Natural killer cell (primary cell): ENCODE measurements around the gene ELP6. TPM values are rescaled to one million over a fixed set of nuclear protein-coding genes. Genes with fewer than 3 reads are reported as not detected.

ENCODE experiments used
- ATAC-seq, 3 donors: fragments of 150-1000 bp in 2 of 3; fragments of 200-7000 bp in 1 of 3; cut with Tn5 transposase; 1 replicate in 1 of 3; 2 replicates in 2 of 3; pipeline ENCODE4 v1.10.0; 2021; ENCODE audit warnings: mild to moderate bottlenecking in 2 of 3, moderate library complexity in 2 of 3
- DNase-seq, 2 donors: peaks; one replicate each; pipeline versions ENCODE4 v3.0.0 to v3.0.0-alpha.2; 2013 to 2021; ENCODE audit warnings: mixed read lengths in 1 of 2
- H3K27ac ChIP-seq: one replicate; pipeline ENCODE4 v1.5.1; 2013; ENCODE audit warnings: mild to moderate bottlenecking, low read length
- H3K27me3 ChIP-seq: one replicate; pipeline ENCODE4 v1.6.1; 2013; ENCODE audit warnings: low read length; ENCODE audit not compliant: control insufficient read depth, insufficient read depth
- H3K36me3 ChIP-seq: one replicate; pipeline ENCODE4 v1.6.1; 2013; ENCODE audit warnings: low read length; ENCODE audit not compliant: control insufficient read depth, insufficient read depth
- H3K4me1 ChIP-seq: one replicate; pipeline ENCODE4 v1.6.1; 2013; ENCODE audit warnings: low read length; ENCODE audit not compliant: control insufficient read depth, insufficient read depth
- H3K4me3 ChIP-seq: one replicate; pipeline ENCODE4 v1.5.1; 2013; ENCODE audit warnings: low read length
- H3K9me3 ChIP-seq: one replicate; pipeline ENCODE4 v1.6.1; 2013; ENCODE audit warnings: low read length; ENCODE audit not compliant: control insufficient read depth, insufficient read depth
- H3K27ac Mint-ChIP-seq, 2 donors: one replicate each; pipeline ENCODE4 v1.8.0; 2022; ENCODE audit warnings: mild to moderate bottlenecking in 2 of 2, mixed read lengths in 2 of 2, moderate library complexity in 1 of 2
- H3K27me3 Mint-ChIP-seq, 2 donors: one replicate each; pipeline ENCODE4 v1.8.0; 2022; ENCODE audit warnings: low read depth in 2 of 2, mixed read lengths in 2 of 2
- H3K36me3 Mint-ChIP-seq: one replicate; pipeline ENCODE4 v1.8.0; 2022; ENCODE audit warnings: mixed read lengths
- H3K4me1 Mint-ChIP-seq, 2 donors: one replicate each; pipeline ENCODE4 v1.8.0; 2022; ENCODE audit warnings: mixed read lengths in 2 of 2
- H3K4me3 Mint-ChIP-seq: one replicate; pipeline ENCODE4 v1.8.0; 2022; ENCODE audit warnings: mild to moderate bottlenecking, moderate library complexity, mixed read lengths
- H3K9me3 Mint-ChIP-seq, 2 donors: one replicate each; pipeline ENCODE4 v1.8.0; 2022; ENCODE audit warnings: mixed read lengths in 2 of 2
- CTCF ChIP-seq: fragments of 200-600 bp; IDR thresholded peaks from one replicate; pipeline ENCODE4 v1.8.0; 2022; ENCODE audit warnings: antibody characterized with exemption
- WGBS: methylation state at CpG from one replicate; pipeline ENCODE4 v1.1.7; 2013; ENCODE audit warnings: missing lambda C conversion rate; ENCODE audit not compliant: insufficient coverage; 5-methylcytosine and 5-hydroxymethylcytosine counted together
- intact Hi-C: fragments of 100-400 bp; cut with micrococcal nuclease; formaldehyde crosslinking; loops from one replicate; pipeline ENCODE4 v1.14.2; 2022
- total RNA-seq, 4 donors: library from RNA; stranded (reverse); fragments of 120-200 nt in 1 of 4; gene quantifications; one replicate each; pipeline versions ENCODE4 v1.2.3 to v1.2.4, GENCODE V29; 2013 to 2022

The ELP6 gene
- total RNA-seq, 3 donors from 2014 or later (not counting 1 experiment from before 2014, with no cell fraction given) = 18.1 to 37.4 (median 33.4) TPM

GRCh38 chr3:47475570-47476329 lies 37.8 kb downstream of the ELP6 start, which contains the start of gene SCAP:
Gene SCAP, minus strand, starts transcription at chr3:47475941. Its CDS starts 32,948 bp downstream, at chr3:47442993.
- WGBS = 2% methylated on average over 88 of the region's 88 CpGs
- H3K4me1 ChIP-seq = peaks cover 24% of the 10 kb centered on the region
- H3K27me3 ChIP-seq = no peaks in the 10 kb centered on the region
- no peaks in the 10 kb centered on the region for H3K36me3 ChIP-seq
- H3K27me3 Mint-ChIP-seq = no peaks in the 10 kb centered on the region
- peaks cover 23 to 30% of the 10 kb centered on the region in 2 donors for H3K4me1 Mint-ChIP-seq
- intact Hi-C loops = loop anchor here (1.0 kb wide), 4 partner anchors 38 to 770 kb away; partner anchors contain the start of genes ELP6 and PTPN23
- DNase-seq = peak; percentile 95 to 98
- no peaks in the 10 kb centered on the region for H3K36me3 Mint-ChIP-seq
- no peaks in the 10 kb centered on the region for H3K9me3 ChIP-seq
- ATAC-seq = peak; percentile 92 to 96 (median 93)
- H3K27ac ChIP-seq = peak within 1 kb of the TSS; percentile 86
- no peaks in the 10 kb centered on the region for H3K9me3 Mint-ChIP-seq
- peak; percentile 95 for TF ChIP-seq CTCF
- H3K27ac Mint-ChIP-seq = peak within 1 kb of the TSS; percentile 90 to 95
- H3K4me3 ChIP-seq = peak within 1 kb of the TSS; percentile 83
- H3K4me3 Mint-ChIP-seq = peak within 1 kb of the TSS; percentile 94

GRCh38 chr3:47475029-47475569 lies 38.4 kb downstream of the ELP6 start:
- Mint-ChIP-seq H3K4me1 (peaks cover 23 to 33% of the 10 kb centered on the region in 2 donors), H3K27ac (peak overlapping the region; percentile 90 to 95), H3K9me3 (no peaks in the 10 kb centered on the region), H3K27me3 (no peaks in the 10 kb centered on the region), H3K36me3 (no peaks in the 10 kb centered on the region), H3K4me3 (peak overlapping the region; percentile 94)
- no peaks in the 10 kb centered on the region for H3K27me3 ChIP-seq
- peak overlapping the region; percentile 62 for H3K27ac ChIP-seq
- no peaks in the 10 kb centered on the region for H3K9me3 ChIP-seq
- H3K4me1 ChIP-seq = peaks cover 24% of the 10 kb centered on the region
- peak overlapping the region; percentile 83 for H3K4me3 ChIP-seq
- intact Hi-C loops = loop anchor here (1.0 kb wide), 1 partner anchor 94 kb away; the partner anchor contains the start of gene PTPN23
- under 1% methylated on average over 24 of the region's 24 CpGs for WGBS
- H3K36me3 ChIP-seq = no peaks in the 10 kb centered on the region
- DNase-seq (no peak), ATAC-seq (no peak)
- TF ChIP-seq CTCF = no peak

GRCh38 chr3:47473391-47473790 lies 40.1 kb downstream of the ELP6 start:
- Histone ChIP-seq H3K36me3 (no peaks in the 10 kb centered on the region), H3K27ac (no peak overlapping the region), H3K4me3 (no peak overlapping the region), H3K9me3 (no peaks in the 10 kb centered on the region), H3K27me3 (no peaks in the 10 kb centered on the region), H3K4me1 (peaks cover 24% of the 10 kb centered on the region)
- DNase-seq = peak in 1 of 2 donors; percentile 11
- Mint-ChIP-seq H3K4me3 (peak overlapping the region; percentile 82), H3K27me3 (no peaks in the 10 kb centered on the region), H3K9me3 (no peaks in the 10 kb centered on the region), H3K36me3 (no peaks in the 10 kb centered on the region), H3K27ac (peak overlapping the region; percentile 64 to 95), H3K4me1 (peaks cover 23 to 35% of the 10 kb centered on the region in 2 donors)
- 79% methylated on average over 3 of the region's 3 CpGs for WGBS
- intact Hi-C loops = no loop called here
- TF ChIP-seq CTCF = no peak
- ATAC-seq = no peak
